Activated CD4-positive, alpha-beta memory T cell treated with anti-CD3 and anti-CD28 coated beads, Interleukin-2, amount 10 ng/mL, durations not matched to agents 7 days and 5 days (primary cell): ENCODE measurements around the gene AP2B1. TPM values are rescaled to one million over a fixed set of nuclear protein-coding genes. Genes with fewer than 3 reads are reported as not detected.
"Not testable (repeated sequence)": the region's sequence is repeated elsewhere in the genome, so short reads cannot be mapped to it uniquely, and the experiment has no call there.

ENCODE experiments used
- CTCF ChIA-PET: fragments of 350-600 bp; sonication (Branson Sonifier 250); formaldehyde crosslinking; loops from one replicate; lab custom pipeline; 2021; ENCODE audit warnings: antibody characterized with exemption, inconsistent platforms; lab: Charles Lee
- POLR2A ChIA-PET: fragments of 350-600 bp; sonication (Branson Sonifier 250); formaldehyde crosslinking; loops from one replicate; lab custom pipeline; 2021; ENCODE audit warnings: antibody characterized with exemption; lab: Charles Lee
- DNase-seq: peaks from one replicate; pipeline ENCODE4 v3.0.0-alpha.2; 2020
- H3K27ac Mint-ChIP-seq: one replicate; pipeline ENCODE4 v1.8.0; 2021; ENCODE audit warnings: mild to moderate bottlenecking, mixed read lengths
- H3K27me3 Mint-ChIP-seq: one replicate; pipeline ENCODE4 v1.8.0; 2021; ENCODE audit warnings: mixed read lengths
- H3K36me3 Mint-ChIP-seq: one replicate; pipeline ENCODE4 v1.8.0; 2021; ENCODE audit warnings: low read depth, mixed read lengths
- H3K4me1 Mint-ChIP-seq: one replicate; pipeline ENCODE4 v1.8.0; 2021; ENCODE audit warnings: mixed read lengths
- H3K4me3 Mint-ChIP-seq: one replicate; pipeline ENCODE4 v1.8.0; 2021; ENCODE audit warnings: mild to moderate bottlenecking, mixed read lengths
- H3K9me3 Mint-ChIP-seq: one replicate; pipeline ENCODE4 v1.8.0; 2021; ENCODE audit warnings: mixed read lengths
- total RNA-seq, 2 experiments: library from RNA; stranded (reverse); gene quantifications; one replicate each; pipeline ENCODE4 v1.2.3, GENCODE V29; 2021

AP2B1 gene
- total RNA-seq, 2 experiments from 2014 or later, result 196 to 203 TPM

GRCh38 chr17:35748979-35749378 lies 161.9 kb downstream of the AP2B1 start:
- ChIA-PET CTCF (interaction anchor here (1.3 to 2.6 kb wide), 4 partner anchors 15 to 137 kb away, joined by 4 to 16 read pairs (median 10); partner anchors contain the start of gene TAF15), POLR2A (interaction anchor here (1.2 kb wide), 1 partner anchor 208 kb away, joined by 3 read pairs; no protein-coding TSS in a partner anchor)
- Mint-ChIP-seq H3K4me1 (peaks cover 10% of the 10 kb centered on the region), H3K9me3 (no peaks in the 10 kb centered on the region), H3K27me3 (peaks cover 41% of the 10 kb centered on the region), H3K27ac (no peak overlapping the region), H3K36me3 (no peaks in the 10 kb centered on the region), H3K4me3 (no peak overlapping the region)
- DNase-seq, result no peak

GRCh38 chr17:35749560-35750412 lies 162.7 kb downstream of the AP2B1 start:
- POLR2A ChIA-PET, result interaction anchor here (1.2 kb wide), 1 partner anchor 209 kb away, joined by 3 read pairs; no protein-coding TSS in a partner anchor

GRCh38 chr17:35750526-35751395 lies 163.6 kb downstream of the AP2B1 start:
- Mint-ChIP-seq H3K36me3 (no peaks in the 10 kb centered on the region), H3K4me3 (peak overlapping the region; percentile 43), H3K27me3 (peaks cover 40% of the 10 kb centered on the region), H3K27ac (no peak overlapping the region), H3K9me3 (no peaks in the 10 kb centered on the region), H3K4me1 (peaks cover 10% of the 10 kb centered on the region)
- no peak for DNase-seq
- ChIA-PET CTCF (interaction anchor here (1.3 to 2.6 kb wide), 3 partner anchors 13 to 137 kb away, joined by 3 to 13 read pairs (median 4); no protein-coding TSS in a partner anchor), POLR2A (no interaction called here)

More at GRCh38 chr17:35749560-35750412, 162.7 kb downstream of the AP2B1 start:
- Mint-ChIP-seq H3K4me3 (no peak overlapping the region), H3K36me3 (no peaks in the 10 kb centered on the region), H3K27me3 (peaks cover 40% of the 10 kb centered on the region), H3K4me1 (peaks cover 10% of the 10 kb centered on the region), H3K27ac (no peak overlapping the region), H3K9me3 (no peaks in the 10 kb centered on the region)
- DNase-seq, result no peak
- CTCF ChIA-PET, result interaction anchor here (1.3 to 2.6 kb wide), 3 partner anchors 14 to 136 kb away, joined by 4 to 13 read pairs (median 7); partner anchors contain the start of gene TAF15

GRCh38 chr17:35751541-35751940 lies 164.4 kb downstream of the AP2B1 start:
- H3K4me3 Mint-ChIP-seq, H3K36me3 Mint-ChIP-seq, DNase-seq, POLR2A ChIA-PET, H3K27ac Mint-ChIP-seq, H3K9me3 Mint-ChIP-seq: not testable (repeated sequence)
- H3K4me1 Mint-ChIP-seq, result peaks cover 10% of the 10 kb centered on the region
- H3K27me3 Mint-ChIP-seq, result peaks cover 40% of the 10 kb centered on the region
- CTCF ChIA-PET, result interaction anchor here (1.3 to 1.4 kb wide), 2 partner anchors 13 to 138 kb away, joined by 3 to 4 read pairs; no protein-coding TSS in a partner anchor

- ChIA-PET POLR2A (interaction anchor here (0.9 kb wide), 1 partner anchor 59 kb away, joined by 3 read pairs; no protein-coding TSS in a partner anchor), CTCF (interaction anchor here (4.4 kb wide), 1 partner anchor 12 kb away, joined by 18 read pairs; no protein-coding TSS in a partner anchor)
- Mint-ChIP-seq H3K4me3 (no peak overlapping the region), H3K4me1 (peaks cover 10% of the 10 kb centered on the region), H3K36me3 (no peaks in the 10 kb centered on the region), H3K27me3 (peaks cover 40% of the 10 kb centered on the region), H3K9me3 (no peaks in the 10 kb centered on the region), H3K27ac (no peak overlapping the region)
- no peak for DNase-seq
Observed at GRCh38 chr17:35752471-35752870, 165.3 kb downstream of the AP2B1 start.

DNA sequence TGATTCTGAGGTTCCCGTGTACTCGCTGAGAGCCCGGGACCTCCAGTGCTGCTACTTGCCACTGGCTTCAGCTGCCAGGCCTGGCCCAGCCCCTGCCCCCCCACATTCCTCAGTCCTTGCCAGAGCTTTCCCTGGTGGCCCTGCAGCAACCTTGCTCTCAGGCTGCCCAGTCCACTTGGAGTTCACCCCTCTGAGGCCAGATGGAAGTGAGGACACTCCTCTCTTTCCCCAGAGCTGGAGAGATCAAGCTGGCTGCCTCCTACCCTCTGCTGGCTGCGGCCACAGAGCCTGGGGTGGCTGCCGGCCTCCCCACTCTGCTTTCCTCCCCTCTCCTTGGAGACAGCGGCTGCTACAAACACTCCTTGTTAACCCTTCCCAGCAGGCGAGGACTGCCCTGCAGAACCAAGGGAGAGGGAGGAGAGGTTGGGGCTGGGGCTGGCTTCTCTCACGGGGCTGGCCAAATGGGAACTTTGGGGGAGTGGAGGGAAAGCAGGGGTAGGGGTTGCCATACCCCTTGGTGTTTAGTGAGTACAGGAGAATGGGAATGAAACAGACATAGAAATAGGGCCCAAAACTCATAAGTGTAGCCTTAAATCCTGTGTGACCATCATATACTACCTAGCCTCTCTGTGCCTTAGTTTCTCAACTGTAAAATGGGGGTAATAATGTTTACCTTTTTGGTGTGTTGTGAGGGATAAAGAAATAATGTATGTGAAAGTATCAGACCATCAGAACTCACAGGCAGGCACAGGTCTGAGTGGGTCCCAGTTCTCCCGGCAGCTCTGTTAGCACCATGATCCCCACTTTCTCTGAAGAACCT lies 166.0 kb downstream of the AP2B1 start, which contains the start of gene GAS2L2:
Gene GAS2L2 (minus strand): TSS at position 295 of the 820 bp plus-strand sequence. CDS start 389 bp downstream, outside the sequence.
- CTCF ChIA-PET, result interaction anchor here (4.4 kb wide), 1 partner anchor 11 kb away, joined by 18 read pairs; no protein-coding TSS in a partner anchor
- POLR2A ChIA-PET, result interaction anchor here (0.9 kb wide), 1 partner anchor 58 kb away, joined by 3 read pairs; no protein-coding TSS in a partner anchor
- no peaks in the 10 kb centered on the region for H3K9me3 Mint-ChIP-seq
- no peak for DNase-seq
- H3K27ac Mint-ChIP-seq, result no peak within 1 kb of the TSS
- H3K36me3 Mint-ChIP-seq, result no peaks in the 10 kb centered on the region
- H3K4me1 Mint-ChIP-seq, result peaks cover 10% of the 10 kb centered on the region
- peaks cover 40% of the 10 kb centered on the region for H3K27me3 Mint-ChIP-seq
- no peak within 1 kb of the TSS for H3K4me3 Mint-ChIP-seq

DNA sequence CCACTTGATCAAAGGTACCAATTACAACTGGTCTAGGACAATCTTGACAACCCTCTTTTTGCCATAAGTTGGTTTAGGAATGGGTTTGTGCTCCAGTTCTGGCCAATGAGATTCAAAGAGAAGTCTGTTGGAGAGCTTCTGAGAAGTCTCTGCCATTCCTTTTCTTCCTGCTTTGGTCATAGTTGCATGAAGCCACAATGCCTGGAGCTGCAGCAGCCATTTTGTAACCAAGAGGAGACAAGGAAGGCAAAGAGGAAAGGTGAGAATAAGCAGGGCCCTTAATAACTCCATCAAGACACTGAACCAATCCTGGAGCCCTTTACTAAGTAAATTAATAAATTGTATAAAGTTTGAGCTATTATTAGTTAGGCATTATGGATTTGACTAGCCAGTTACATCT lies 170.1 kb downstream of the AP2B1 start:
- POLR2A ChIA-PET, result interaction anchor here (1.2 to 3.5 kb wide), 2 partner anchors 10 to 51 kb away, joined by 3 to 12 read pairs; partner anchors contain the start of gene TAF15
- no peaks in the 10 kb centered on the region for H3K9me3 Mint-ChIP-seq

GRCh38 chr17:35760587-35760986 lies 173.5 kb downstream of the AP2B1 start, which contains the start of gene C17orf50:
C17orf50 (plus strand) TSS chr17:35760887; CDS start chr17:35760942, 55 bp downstream.
- Mint-ChIP-seq H3K4me3 (no peak within 1 kb of the TSS), H3K27me3 (peaks cover 4% of the 10 kb centered on the region), H3K36me3 (no peaks in the 10 kb centered on the region), H3K9me3 (no peaks in the 10 kb centered on the region), H3K4me1 (peaks cover 9% of the 10 kb centered on the region), H3K27ac (no peak within 1 kb of the TSS)
- no peak for DNase-seq
- POLR2A ChIA-PET, result interaction anchor here (1.4 kb wide), 1 partner anchor 50 kb away, joined by 3 read pairs; no protein-coding TSS in a partner anchor
- CTCF ChIA-PET, result interaction anchor here (12.7 kb wide), 1 partner anchor 47 kb away, joined by 286 read pairs; the partner anchor contains the start of gene TAF15

More for the DNA sequence above, 170.1 kb downstream of the AP2B1 start:
- H3K4me3 Mint-ChIP-seq, result no peak overlapping the region
- DNase-seq, result no peak
- H3K36me3 Mint-ChIP-seq, result no peaks in the 10 kb centered on the region
- no peak overlapping the region for H3K27ac Mint-ChIP-seq
- peaks cover 14% of the 10 kb centered on the region for H3K27me3 Mint-ChIP-seq
- no peaks in the 10 kb centered on the region for H3K4me1 Mint-ChIP-seq
- CTCF ChIA-PET, result interaction anchor here (0.8 to 1.8 kb wide), 5 partner anchors 10 to 52 kb away, joined by 3 to 9 read pairs (median 3); partner anchors contain the start of gene TAF15

DNA sequence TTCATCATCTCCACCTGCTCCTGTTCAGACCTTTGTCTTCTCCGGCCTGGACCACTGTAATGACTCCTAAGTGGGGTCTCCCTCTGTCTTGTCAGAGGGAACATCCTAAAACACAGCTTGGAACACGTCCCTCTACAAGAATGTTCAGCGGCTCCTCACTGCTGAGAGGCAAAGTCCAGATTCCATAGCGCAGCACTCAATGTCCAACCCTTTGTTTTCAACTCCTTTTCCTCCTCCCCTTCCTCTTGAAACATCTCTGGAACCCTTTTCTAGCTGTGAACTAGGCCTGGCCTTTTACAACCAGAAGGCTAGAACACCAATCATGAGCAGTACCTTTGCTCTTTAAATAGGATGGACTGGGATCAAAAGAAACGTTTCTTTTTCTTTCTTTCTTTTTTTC lies 174.5 kb downstream of the AP2B1 start:
- Mint-ChIP-seq H3K36me3 (no peaks in the 10 kb centered on the region), H3K4me1 (peaks cover 9% of the 10 kb centered on the region), H3K9me3 (no peaks in the 10 kb centered on the region), H3K27ac (no peak overlapping the region), H3K27me3 (peaks cover 4% of the 10 kb centered on the region), H3K4me3 (no peak overlapping the region)
- no peak for DNase-seq
- CTCF ChIA-PET, result interaction anchor here (1.1 to 12.7 kb wide), 3 partner anchors 14 to 98 kb away, joined by 3 to 286 read pairs (median 4); partner anchors contain the start of gene TAF15
- POLR2A ChIA-PET, result no interaction called here

DNA sequence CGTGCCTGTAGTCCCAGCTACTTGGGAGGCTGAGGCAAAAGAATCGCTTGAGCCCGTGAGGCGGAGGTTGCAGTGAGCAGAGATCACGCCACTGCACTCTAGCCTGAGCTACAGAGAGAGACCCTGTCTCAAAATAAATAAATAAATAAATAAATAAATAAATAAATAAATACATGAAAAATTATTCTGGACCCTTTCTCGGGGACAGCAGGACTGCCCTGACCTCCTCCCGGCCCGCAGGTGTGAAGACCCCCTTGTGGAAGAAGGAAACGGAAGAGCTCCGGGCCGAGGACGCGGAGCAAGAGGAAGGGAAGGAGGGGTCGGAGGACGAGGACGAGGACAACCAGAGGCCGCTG lies 176.6 kb downstream of the AP2B1 start:
- Mint-ChIP-seq H3K4me1 (peaks cover 9% of the 10 kb centered on the region), H3K36me3 (no peaks in the 10 kb centered on the region), H3K27me3 (peaks cover 4% of the 10 kb centered on the region), H3K9me3 (no peaks in the 10 kb centered on the region), H3K4me3 (peak overlapping the region; percentile 82), H3K27ac (no peak overlapping the region)
- POLR2A ChIA-PET, result interaction anchor here (0.8 to 7.6 kb wide), 6 partner anchors 21 to 175 kb away, joined by 3 to 89 read pairs (median 4); partner anchors contain the start of genes MMP28 and TAF15
- DNase-seq, result no peak
- CTCF ChIA-PET, result interaction anchor here (0.6 to 12.7 kb wide), 53 partner anchors 9 to 795 kb away, joined by 3 to 286 read pairs (median 5); partner anchors contain the start of genes CCL5, GAS2L2, MMP28 and RDM1
